ENCODE data around the gene ZMYND19. TPM values are rescaled to one million over a fixed set of nuclear protein-coding genes. Genes with fewer than 3 reads are reported as not detected.
"Not testable (repeated sequence)": the region's sequence is repeated elsewhere in the genome, so short reads cannot be mapped to it uniquely, and the experiment has no call there.

ZMYND19 gene
- polyA plus RNA-seq, 1 donor = 20.1 TPM

GRCh38 chr9:137605121-137606004 is 15.1 kb upstream of the ZMYND19 start, which contains the start of gene ARRDC1:
ARRDC1 (plus strand) TSS chr9:137605686; CDS start chr9:137605718, 32 bp downstream.
- Histone ChIP-seq H3K36me3 (ENCODE audit: control insufficient read depth, insufficient read depth, low read length) (peaks cover 6% of the 10 kb centered on the region), H3K4me3 (ENCODE audit: low read length) (peak within 1 kb of the TSS; percentile 48), H3K27ac (ENCODE audit: low read length) (peak within 1 kb of the TSS; percentile 63), H3K9me3 (ENCODE audit: control insufficient read depth, low read depth, low read length) (no peaks in the 10 kb centered on the region), H3K27me3 (ENCODE audit: control insufficient read depth, insufficient read depth, low read length) (peaks cover 14% of the 10 kb centered on the region), H3K4me1 (ENCODE audit: control insufficient read depth, insufficient read depth, low read length) (peaks cover 23% of the 10 kb centered on the region)
- no CpG with 5 or more reads among the region's 111 CpGs for WGBS (ENCODE audit: insufficient coverage, low lambda C conversion rate)
- DNase-seq = peak; percentile 82 to 90

GRCh38 chr9:137604345-137605086 is 14.2 kb upstream of the ZMYND19 start:
- Histone ChIP-seq H3K9me3 (ENCODE audit: control insufficient read depth, low read depth, low read length) (no peaks in the 10 kb centered on the region), H3K4me3 (ENCODE audit: low read length) (peak overlapping the region; percentile 35), H3K4me1 (ENCODE audit: control insufficient read depth, insufficient read depth, low read length) (peaks cover 23% of the 10 kb centered on the region), H3K27me3 (ENCODE audit: control insufficient read depth, insufficient read depth, low read length) (peaks cover 14% of the 10 kb centered on the region), H3K27ac (ENCODE audit: low read length) (no peak overlapping the region), H3K36me3 (ENCODE audit: control insufficient read depth, insufficient read depth, low read length) (peaks cover 4% of the 10 kb centered on the region)
- DNase-seq = peak in 1 of 2 donors; percentile 34
- no CpG with 5 or more reads among the region's 49 CpGs for WGBS (ENCODE audit: insufficient coverage, low lambda C conversion rate)

- peaks cover 2% of the 10 kb centered on the region for H3K36me3 ChIP-seq (ENCODE audit: control insufficient read depth, insufficient read depth, low read length)
- H3K27ac ChIP-seq (ENCODE audit: low read length) = no peak overlapping the region
- no peaks in the 10 kb centered on the region for H3K9me3 ChIP-seq (ENCODE audit: control insufficient read depth, low read depth, low read length)
- DNase-seq = no peak
- WGBS (ENCODE audit: insufficient coverage, low lambda C conversion rate) = no CpG with 5 or more reads among the region's 13 CpGs
- no peak overlapping the region for H3K4me3 ChIP-seq (ENCODE audit: low read length)
- peaks cover 23% of the 10 kb centered on the region for H3K4me1 ChIP-seq (ENCODE audit: control insufficient read depth, insufficient read depth, low read length)
- peaks cover 14% of the 10 kb centered on the region for H3K27me3 ChIP-seq (ENCODE audit: control insufficient read depth, insufficient read depth, low read length)
These were observed 13.6 kb upstream of the ZMYND19 start for GRCh38 chr9:137603879-137604278.

GRCh38 chr9:137602661-137603060 is 12.3 kb upstream of the ZMYND19 start:
- DNase-seq = no peak
- Histone ChIP-seq H3K36me3 (ENCODE audit: control insufficient read depth, insufficient read depth, low read length) (no peaks in the 10 kb centered on the region), H3K9me3 (ENCODE audit: control insufficient read depth, low read depth, low read length) (no peaks in the 10 kb centered on the region), H3K27ac (ENCODE audit: low read length) (no peak overlapping the region), H3K4me3 (ENCODE audit: low read length) (no peak overlapping the region), H3K27me3 (ENCODE audit: control insufficient read depth, insufficient read depth, low read length) (peaks cover 14% of the 10 kb centered on the region), H3K4me1 (ENCODE audit: control insufficient read depth, insufficient read depth, low read length) (peaks cover 13% of the 10 kb centered on the region)
- no CpG with 5 or more reads among the region's 3 CpGs for WGBS (ENCODE audit: insufficient coverage, low lambda C conversion rate)

- Histone ChIP-seq H3K4me3 (ENCODE audit: low read length) (no peak overlapping the region), H3K27ac (ENCODE audit: low read length) (no peak overlapping the region), H3K36me3 (ENCODE audit: control insufficient read depth, insufficient read depth, low read length) (no peaks in the 10 kb centered on the region), H3K4me1 (ENCODE audit: control insufficient read depth, insufficient read depth, low read length) (no peaks in the 10 kb centered on the region), H3K9me3 (ENCODE audit: control insufficient read depth, low read depth, low read length) (no peaks in the 10 kb centered on the region), H3K27me3 (ENCODE audit: control insufficient read depth, insufficient read depth, low read length) (peaks cover 8% of the 10 kb centered on the region)
- no CpG with 5 or more reads among the region's 8 CpGs for WGBS (ENCODE audit: insufficient coverage, low lambda C conversion rate)
- DNase-seq = no peak
These were observed 8.6 kb upstream of the ZMYND19 start for GRCh38 chr9:137598943-137599342.

GRCh38 chr9:137596577-137596976 is 6.3 kb upstream of the ZMYND19 start:
- not testable (repeated sequence) for H3K9me3 ChIP-seq (ENCODE audit: control insufficient read depth, low read depth, low read length); H3K4me3 ChIP-seq (ENCODE audit: low read length); H3K4me1 ChIP-seq (ENCODE audit: control insufficient read depth, insufficient read depth, low read length); DNase-seq; H3K27me3 ChIP-seq (ENCODE audit: control insufficient read depth, insufficient read depth, low read length); H3K27ac ChIP-seq (ENCODE audit: low read length); H3K36me3 ChIP-seq (ENCODE audit: control insufficient read depth, insufficient read depth, low read length)
- WGBS (ENCODE audit: insufficient coverage, low lambda C conversion rate) = no CpG with 5 or more reads among the region's 7 CpGs

GRCh38 chr9:137593176-137593575 is 2.9 kb upstream of the ZMYND19 start:
- Histone ChIP-seq H3K36me3 (ENCODE audit: control insufficient read depth, insufficient read depth, low read length) (peaks cover 1% of the 10 kb centered on the region), H3K27me3 (ENCODE audit: control insufficient read depth, insufficient read depth, low read length) (no peaks in the 10 kb centered on the region), H3K27ac (ENCODE audit: low read length) (no peak overlapping the region), H3K9me3 (ENCODE audit: control insufficient read depth, low read depth, low read length) (no peaks in the 10 kb centered on the region), H3K4me3 (ENCODE audit: low read length) (no peak overlapping the region), H3K4me1 (ENCODE audit: control insufficient read depth, insufficient read depth, low read length) (peaks cover 7% of the 10 kb centered on the region)
- 50% methylated on average over 1 of the region's 12 CpGs for WGBS (ENCODE audit: insufficient coverage, low lambda C conversion rate)
- DNase-seq = no peak

- H3K4me3 ChIP-seq (ENCODE audit: low read length) = no peak overlapping the region
- H3K9me3 ChIP-seq (ENCODE audit: control insufficient read depth, low read depth, low read length) = no peaks in the 10 kb centered on the region
- H3K4me1 ChIP-seq (ENCODE audit: control insufficient read depth, insufficient read depth, low read length) = peaks cover 7% of the 10 kb centered on the region
- DNase-seq = no peak
- H3K36me3 ChIP-seq (ENCODE audit: control insufficient read depth, insufficient read depth, low read length) = peaks cover 5% of the 10 kb centered on the region
- H3K27me3 ChIP-seq (ENCODE audit: control insufficient read depth, insufficient read depth, low read length) = no peaks in the 10 kb centered on the region
- WGBS (ENCODE audit: insufficient coverage, low lambda C conversion rate) = no CpG with 5 or more reads among the region's 7 CpGs
- no peak overlapping the region for H3K27ac ChIP-seq (ENCODE audit: low read length)
These were observed 2.5 kb upstream of the ZMYND19 start for GRCh38 chr9:137592767-137593166.

- Histone ChIP-seq H3K9me3 (ENCODE audit: control insufficient read depth, low read depth, low read length) (no peaks in the 10 kb centered on the region), H3K4me3 (ENCODE audit: low read length) (no peak overlapping the region), H3K27me3 (ENCODE audit: control insufficient read depth, insufficient read depth, low read length) (no peaks in the 10 kb centered on the region), H3K36me3 (ENCODE audit: control insufficient read depth, insufficient read depth, low read length) (peaks cover 27% of the 10 kb centered on the region), H3K27ac (ENCODE audit: low read length) (no peak overlapping the region), H3K4me1 (ENCODE audit: control insufficient read depth, insufficient read depth, low read length) (peaks cover 7% of the 10 kb centered on the region)
- no CpG with 5 or more reads among the region's 61 CpGs for WGBS (ENCODE audit: insufficient coverage, low lambda C conversion rate)
- DNase-seq = no peak
These were observed 216 bp downstream of the ZMYND19 start for GRCh38 chr9:137590123-137590468.

GRCh38 chr9:137589441-137590122 is 730 bp downstream of the ZMYND19 start:
- peak overlapping the region; percentile 51 for H3K4me3 ChIP-seq (ENCODE audit: low read length)
- H3K4me1 ChIP-seq (ENCODE audit: control insufficient read depth, insufficient read depth, low read length) = peaks cover 7% of the 10 kb centered on the region
- peaks cover 28% of the 10 kb centered on the region for H3K36me3 ChIP-seq (ENCODE audit: control insufficient read depth, insufficient read depth, low read length)
- no peaks in the 10 kb centered on the region for H3K9me3 ChIP-seq (ENCODE audit: control insufficient read depth, low read depth, low read length)
- peak in 1 of 2 donors; percentile 45 for DNase-seq
- H3K27ac ChIP-seq (ENCODE audit: low read length) = no peak overlapping the region
- WGBS (ENCODE audit: insufficient coverage, low lambda C conversion rate) = no CpG with 5 or more reads among the region's 58 CpGs
- H3K27me3 ChIP-seq (ENCODE audit: control insufficient read depth, insufficient read depth, low read length) = no peaks in the 10 kb centered on the region

Data from large intestine (tissue), 3 donors.